CD4-positive, alpha-beta T cell treated with Interleukin-12 subunit alpha and Interleukin-12 subunit beta, for 1 hour (primary cell): Measurements from ENCODE around the gene LOXL3.
"Not testable (repeated sequence)": the region's sequence is repeated elsewhere in the genome, so short reads cannot be mapped to it uniquely, and the experiment has no call there.

ENCODE experiments used
- DNase-seq: peaks from one replicate; pipeline ENCODE4 v3.0.0-alpha.2; 2020

Gene LOXL3

DNA sequence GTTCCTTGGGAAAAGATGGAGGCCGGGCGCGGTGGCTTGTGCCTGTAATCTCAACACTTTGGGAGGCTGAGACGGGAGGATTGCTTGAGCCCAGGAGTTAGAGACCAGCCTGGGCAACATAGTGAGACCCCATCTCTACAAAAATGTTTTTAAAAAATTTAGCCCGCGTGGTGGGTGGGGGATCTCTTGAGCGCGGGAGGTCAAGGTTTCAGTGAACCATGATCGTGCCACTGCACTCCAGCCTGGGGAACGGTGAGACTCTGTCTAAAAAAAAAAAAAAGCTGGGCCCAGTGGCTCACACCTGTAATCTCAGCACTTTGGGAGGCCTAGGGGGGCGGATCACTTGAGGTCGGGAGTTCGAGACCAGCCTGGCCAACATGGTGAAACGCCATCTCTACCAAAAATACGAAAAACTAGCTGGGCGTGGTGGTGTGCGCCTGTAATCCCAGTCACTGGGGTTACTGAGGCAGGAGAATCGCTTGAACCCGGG lies 70.0 kb downstream of the LOXL3 start:
- not testable (repeated sequence) for DNase-seq

DNA sequence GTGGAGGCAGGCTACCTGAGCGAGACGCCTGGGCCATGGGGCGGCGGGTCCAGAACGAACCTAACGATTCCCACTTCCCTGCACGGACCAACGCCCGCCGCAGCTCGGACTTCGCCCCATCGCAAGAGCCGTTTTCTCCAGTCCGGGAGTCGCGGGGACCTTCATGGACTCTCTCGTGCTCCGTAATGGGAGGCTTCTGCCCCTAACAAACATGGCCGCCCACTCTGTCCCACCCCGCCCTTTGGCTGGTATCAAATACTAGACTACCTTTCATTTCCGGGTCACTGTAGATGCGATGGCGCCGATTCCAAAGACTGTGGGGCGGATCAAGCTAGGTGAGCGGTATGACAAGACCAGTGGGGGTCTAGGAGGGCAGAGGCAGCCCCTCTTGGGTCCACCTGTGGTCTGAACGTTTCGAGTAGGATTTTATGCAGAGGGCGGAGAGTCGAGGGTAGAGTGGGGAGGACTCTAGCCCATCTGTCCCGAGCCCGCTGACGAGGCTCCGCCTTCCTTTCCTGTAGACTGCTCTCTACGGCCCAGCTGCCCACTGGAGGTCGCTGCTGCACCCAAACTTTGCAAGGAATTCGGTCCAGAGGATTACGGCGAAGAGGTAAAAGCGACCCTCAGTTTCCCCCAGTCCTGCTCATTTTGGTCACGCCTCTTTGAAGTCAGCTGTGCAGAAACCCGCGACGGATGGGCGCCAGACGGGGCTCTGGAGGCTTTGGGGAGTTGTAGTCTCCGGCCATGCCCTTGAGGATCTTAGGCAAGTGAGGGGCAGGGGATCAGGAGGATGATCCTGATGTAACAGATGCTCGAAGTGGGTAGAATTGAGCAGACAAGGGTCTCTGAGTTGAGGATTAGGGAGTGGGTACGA lies 70.7 kb downstream of the LOXL3 start, which contains the start of the genes CCDC142 and TTC31:
Gene CCDC142 (minus strand): TSS at position 198 of the 874 bp plus-strand sequence. CDS start 161 bp downstream, at position 37.
Gene TTC31 (plus strand): TSS at position 281 of the 874 bp plus-strand sequence. CDS start 15 bp downstream, at position 296.
- peak; percentile 95 for DNase-seq
